Umbilical cord (tissue), 2 donors: ENCODE measurements around the gene F5. TPM values are rescaled to one million over a fixed set of nuclear protein-coding genes. Genes with fewer than 3 reads are reported as not detected.
"Not testable (repeated sequence)": the region's sequence is repeated elsewhere in the genome, so short reads cannot be mapped to it uniquely, and the experiment has no call there.

Experiments used
- DNase-seq: peaks from one replicate; pipeline ENCODE4 v3.0.0-alpha.2; 2015; ENCODE audit warnings: low spot score
- total RNA-seq: library from RNA; depleted of rRNA; stranded (reverse); fragments of >200 nt; gene quantifications from one replicate; pipeline ENCODE4 v1.2.3, GENCODE V29; 2014; ENCODE audit warnings: low replicate concordance; ENCODE audit not compliant: insufficient read depth

The F5 gene
- total RNA-seq, 1 donor from 2014 or later, result 2.9 TPM

- no peak for DNase-seq
Measured at GRCh38 chr1:169511316-169512005, 74.8 kb downstream of the F5 start.

GRCh38 chr1:169510060-169510459, 76.2 kb downstream of the F5 start:
- no peak for DNase-seq

GRCh38 chr1:169509354-169509753, 76.9 kb downstream of the F5 start:
- DNase-seq, result no peak

GRCh38 chr1:169508432-169509338, 77.6 kb downstream of the F5 start:
- DNase-seq, result no peak

- DNase-seq, result no peak
Measured at GRCh38 chr1:169507413-169507812, 78.9 kb downstream of the F5 start.

GRCh38 chr1:169503601-169504000, 82.7 kb downstream of the F5 start:
- not testable (repeated sequence) for DNase-seq

- DNase-seq, result no peak
Measured at GRCh38 chr1:169499807-169500206, 86.5 kb downstream of the F5 start.

- no peak for DNase-seq
Measured at GRCh38 chr1:169497317-169497716, 89.0 kb downstream of the F5 start.

GRCh38 chr1:169495916-169496315, 90.4 kb downstream of the F5 start:
- no peak for DNase-seq

GRCh38 chr1:169495046-169495775, 91.1 kb downstream of the F5 start:
- no peak for DNase-seq

GRCh38 chr1:169494343-169494742, 91.9 kb downstream of the F5 start:
- no peak for DNase-seq

- DNase-seq, result no peak
Measured at GRCh38 chr1:169493251-169493650, 93.0 kb downstream of the F5 start.

- no peak for DNase-seq
Measured at GRCh38 chr1:169491845-169492281, 94.4 kb downstream of the F5 start.

GRCh38 chr1:169488157-169488556, 98.1 kb downstream of the F5 start:
- no peak for DNase-seq

- DNase-seq, result no peak
Measured at GRCh38 chr1:169487561-169487960, 98.7 kb downstream of the F5 start.

GRCh38 chr1:169487133-169487532, 99.1 kb downstream of the F5 start:
- peak; percentile 13 for DNase-seq

- peak; percentile 88 for DNase-seq
Measured at GRCh38 chr1:169486281-169487051, 99.8 kb downstream of the F5 start.

- DNase-seq, result peak; percentile 100
Measured at GRCh38 chr1:169485431-169486280, 100.6 kb downstream of the F5 start, which contains the start of gene SLC19A2. TSS of gene SLC19A2 (minus strand) at chr1:169485944. CDS start at chr1:169485766, 178 bp downstream.

- DNase-seq, result peak; percentile 67
Measured at GRCh38 chr1:169484683-169485430, 101.4 kb downstream of the F5 start.
